Endothelial cell (in vitro differentiated cells): ENCODE results near the gene ZCWPW1. TPM values are rescaled to one million over a fixed set of nuclear protein-coding genes. Genes with fewer than 3 reads are reported as not detected.
A peak's percentile ranks its signal among the peaks of the same experiment; 100 is the strongest.

Source experiments
- DNase-seq: peaks from one replicate; pipeline ENCODE4 v3.0.0; 2021; ENCODE audit warnings: low spot score
- H3K27ac Mint-ChIP-seq: one replicate; pipeline ENCODE4 v1.8.0; 2021; ENCODE audit warnings: mixed read lengths, inconsistent platforms; ENCODE audit not compliant: unreplicated experiment
- H3K27me3 Mint-ChIP-seq: one replicate; pipeline ENCODE4 v1.8.0; 2021; ENCODE audit warnings: mild to moderate bottlenecking, moderate library complexity, mixed read lengths, inconsistent platforms; ENCODE audit not compliant: unreplicated experiment
- H3K36me3 Mint-ChIP-seq: one replicate; pipeline ENCODE4 v1.8.0; 2021; ENCODE audit warnings: mild to moderate bottlenecking, low read depth, mixed read lengths, inconsistent platforms; ENCODE audit not compliant: unreplicated experiment
- H3K4me1 Mint-ChIP-seq: one replicate; pipeline ENCODE4 v1.8.0; 2021; ENCODE audit warnings: mild to moderate bottlenecking, mixed read lengths, inconsistent platforms; ENCODE audit not compliant: unreplicated experiment
- H3K4me3 Mint-ChIP-seq: one replicate; pipeline ENCODE4 v1.8.0; 2021; ENCODE audit warnings: mild to moderate bottlenecking, mixed read lengths, inconsistent platforms; ENCODE audit not compliant: unreplicated experiment
- H3K9me3 Mint-ChIP-seq: one replicate; pipeline ENCODE4 v1.8.0; 2021; ENCODE audit warnings: mixed read lengths, inconsistent platforms; ENCODE audit not compliant: unreplicated experiment
- total RNA-seq: library from RNA; stranded (reverse); fragmentation: NEBNext Ultra II Directional; extraction: Animal tissue kit (Norgen Biotek cat#: 25700); gene quantifications from one replicate; pipeline ENCODE4 v1.2.1, GENCODE V29; 2021; ENCODE audit not compliant: unreplicated experiment
- TF ChIP-seq, protein P1 (sequence below): fragments of 200-600 bp; sonication (generic); IDR thresholded peaks from one replicate; pipeline ENCODE4 v1.5.0; 2021; ENCODE audit warnings: antibody characterized with exemption; ENCODE audit not compliant: unreplicated experiment

ZCWPW1 gene
- total RNA-seq, 1 donor from 2014 or later = 2.2 TPM

DNA sequence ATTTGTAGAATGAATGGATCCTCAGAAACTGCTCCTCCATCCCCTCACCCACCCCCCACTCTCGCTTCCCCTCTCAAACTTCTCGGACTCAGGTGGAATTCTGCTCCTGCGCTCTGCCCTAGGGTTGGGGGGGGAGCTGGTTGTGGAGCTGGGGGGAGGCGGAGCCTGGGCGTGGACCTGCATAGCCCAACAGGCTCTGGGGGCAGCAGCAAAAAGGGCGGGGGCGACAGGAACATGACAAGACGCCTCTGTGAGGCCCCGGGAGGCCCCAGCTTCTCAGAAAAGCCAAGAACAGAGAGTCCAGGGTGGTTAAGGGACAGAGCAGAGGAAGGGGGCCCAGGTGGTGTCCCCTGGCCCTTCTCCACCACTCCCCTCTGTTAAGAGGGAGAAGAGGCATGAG lies 47.0 kb upstream of the ZCWPW1 start:
- no peaks in the 10 kb centered on the region for H3K36me3 Mint-ChIP-seq
- H3K4me3 Mint-ChIP-seq = peak overlapping the region; percentile 92
- H3K27me3 Mint-ChIP-seq = peaks cover 3% of the 10 kb centered on the region
- no peak overlapping the region for H3K27ac Mint-ChIP-seq
- H3K4me1 Mint-ChIP-seq = peaks cover 32% of the 10 kb centered on the region
- no peaks in the 10 kb centered on the region for H3K9me3 Mint-ChIP-seq
- DNase-seq = no peak
- TF ChIP-seq, protein P1, sequence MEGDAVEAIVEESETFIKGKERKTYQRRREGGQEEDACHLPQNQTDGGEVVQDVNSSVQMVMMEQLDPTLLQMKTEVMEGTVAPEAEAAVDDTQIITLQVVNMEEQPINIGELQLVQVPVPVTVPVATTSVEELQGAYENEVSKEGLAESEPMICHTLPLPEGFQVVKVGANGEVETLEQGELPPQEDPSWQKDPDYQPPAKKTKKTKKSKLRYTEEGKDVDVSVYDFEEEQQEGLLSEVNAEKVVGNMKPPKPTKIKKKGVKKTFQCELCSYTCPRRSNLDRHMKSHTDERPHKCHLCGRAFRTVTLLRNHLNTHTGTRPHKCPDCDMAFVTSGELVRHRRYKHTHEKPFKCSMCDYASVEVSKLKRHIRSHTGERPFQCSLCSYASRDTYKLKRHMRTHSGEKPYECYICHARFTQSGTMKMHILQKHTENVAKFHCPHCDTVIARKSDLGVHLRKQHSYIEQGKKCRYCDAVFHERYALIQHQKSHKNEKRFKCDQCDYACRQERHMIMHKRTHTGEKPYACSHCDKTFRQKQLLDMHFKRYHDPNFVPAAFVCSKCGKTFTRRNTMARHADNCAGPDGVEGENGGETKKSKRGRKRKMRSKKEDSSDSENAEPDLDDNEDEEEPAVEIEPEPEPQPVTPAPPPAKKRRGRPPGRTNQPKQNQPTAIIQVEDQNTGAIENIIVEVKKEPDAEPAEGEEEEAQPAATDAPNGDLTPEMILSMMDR = no peak

DNA sequence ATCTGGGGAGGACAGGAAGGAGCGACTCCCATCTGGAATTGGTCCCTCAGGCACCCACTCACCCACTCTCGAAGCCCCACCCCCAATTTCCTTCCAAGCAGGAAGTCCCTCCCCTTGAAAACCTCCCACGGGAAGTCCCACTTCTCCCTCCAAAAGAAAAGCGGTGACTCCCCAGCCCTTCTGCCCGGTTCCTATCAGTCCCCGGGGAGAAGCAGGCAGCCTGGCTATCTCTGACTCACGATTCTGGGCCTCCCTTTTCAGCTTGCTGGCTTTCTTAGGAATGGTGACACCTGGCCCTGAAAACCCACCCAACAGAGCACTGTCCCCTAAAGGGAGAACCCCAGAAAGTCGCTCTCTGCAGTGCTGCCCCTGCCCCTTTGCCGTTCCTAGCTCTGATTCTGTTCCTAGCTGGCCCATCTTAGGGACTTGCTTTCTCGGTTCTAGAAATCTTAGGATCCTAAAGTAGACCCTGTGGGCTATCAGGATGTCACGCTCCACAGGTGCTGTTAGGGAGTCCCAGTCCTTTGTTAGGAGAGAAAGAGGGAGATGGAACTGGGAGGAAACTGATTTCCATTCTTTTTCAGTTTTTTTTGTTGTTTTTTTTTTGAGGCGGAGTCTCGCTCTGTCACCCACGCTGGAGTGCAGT lies 44.5 kb upstream of the ZCWPW1 start:
- H3K27ac Mint-ChIP-seq = no peak overlapping the region
- peaks cover 30% of the 10 kb centered on the region for H3K4me1 Mint-ChIP-seq
- no peaks in the 10 kb centered on the region for H3K9me3 Mint-ChIP-seq
- DNase-seq = no peak
- TF ChIP-seq, protein P1 = no peak
- peaks cover 3% of the 10 kb centered on the region for H3K27me3 Mint-ChIP-seq
- H3K4me3 Mint-ChIP-seq = peak overlapping the region; percentile 51
- H3K36me3 Mint-ChIP-seq = no peaks in the 10 kb centered on the region

DNA sequence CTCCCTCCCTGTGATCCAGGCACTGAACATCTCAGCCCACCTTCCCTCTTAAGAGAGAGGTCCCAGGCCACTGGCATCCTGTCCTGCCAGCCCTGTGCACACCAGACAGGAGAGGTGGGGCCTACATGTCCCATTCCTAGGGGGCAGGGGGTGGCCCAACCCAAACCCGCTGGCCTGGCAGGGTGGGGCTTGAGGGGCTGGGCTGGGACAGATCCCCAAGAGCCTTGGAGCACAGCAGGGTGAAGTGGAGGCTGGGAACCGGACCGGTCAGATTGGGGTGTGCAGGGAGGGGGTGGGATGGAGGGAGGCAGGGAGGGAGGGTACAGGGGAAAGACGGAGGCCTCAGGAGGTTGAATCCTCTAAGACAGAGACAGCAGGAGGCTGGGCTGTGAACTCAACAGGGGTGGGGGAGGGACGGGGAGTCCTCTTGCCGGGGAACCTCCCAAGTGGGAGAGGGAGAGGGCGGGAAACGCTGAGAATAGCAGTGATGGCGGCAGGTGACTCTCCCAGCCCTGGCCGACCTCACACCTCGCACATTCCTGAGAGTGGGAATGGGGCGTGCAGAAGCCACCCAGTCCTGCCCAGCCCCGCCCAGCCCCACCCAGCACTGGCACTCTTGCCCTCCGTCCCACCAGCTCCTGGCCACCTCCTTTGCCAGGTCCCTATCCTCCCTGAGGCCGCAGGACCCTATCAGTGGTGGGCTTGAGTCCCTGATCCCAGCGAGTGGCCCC lies 43.8 kb upstream of the ZCWPW1 start:
- no peak for DNase-seq
- H3K27ac Mint-ChIP-seq = no peak overlapping the region
- TF ChIP-seq, protein P1 = no peak
- H3K4me3 Mint-ChIP-seq = no peak overlapping the region
- peaks cover 30% of the 10 kb centered on the region for H3K4me1 Mint-ChIP-seq
- H3K9me3 Mint-ChIP-seq = no peaks in the 10 kb centered on the region
- H3K36me3 Mint-ChIP-seq = no peaks in the 10 kb centered on the region
- H3K27me3 Mint-ChIP-seq = peaks cover 3% of the 10 kb centered on the region

DNA sequence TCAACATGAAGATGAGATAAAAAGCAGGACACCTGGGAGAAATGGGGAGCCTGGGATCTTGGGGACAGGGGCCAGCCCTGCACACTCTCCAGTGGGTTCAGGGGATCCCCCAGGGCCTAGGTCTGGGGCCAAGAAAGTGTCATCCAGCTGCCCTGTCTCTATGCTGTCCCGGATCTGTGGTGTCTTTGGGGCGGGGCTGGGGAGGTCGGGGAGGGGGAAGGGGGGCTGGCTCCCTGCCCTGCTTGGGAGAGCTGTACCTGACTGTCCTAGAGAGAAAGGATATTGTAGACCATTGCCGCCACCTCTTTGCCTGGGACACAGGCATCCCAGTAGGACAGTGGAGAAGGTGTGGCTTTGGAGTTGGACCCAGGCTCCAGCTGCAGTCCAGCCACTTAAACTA lies 42.5 kb upstream of the ZCWPW1 start:
- H3K4me1 Mint-ChIP-seq = peaks cover 20% of the 10 kb centered on the region
- DNase-seq = no peak
- no peaks in the 10 kb centered on the region for H3K36me3 Mint-ChIP-seq
- H3K4me3 Mint-ChIP-seq = peak overlapping the region; percentile 42
- H3K27ac Mint-ChIP-seq = no peak overlapping the region
- H3K9me3 Mint-ChIP-seq = no peaks in the 10 kb centered on the region
- TF ChIP-seq, protein P1 = no peak
- H3K27me3 Mint-ChIP-seq = no peaks in the 10 kb centered on the region
